HG03280 (cell line): Measurements from ENCODE around the gene OLFML2B.

Experiments
- ATAC-seq: cut with Tn5 transposase; IDR thresholded peaks from one replicate; pipeline ENCODE4 v1.9.1; 2021; ENCODE audit warnings: mild to moderate bottlenecking, moderate library complexity; ENCODE audit not compliant: unreplicated experiment

OLFML2B gene

GRCh38 chr1:161981735-161982506, 41.7 kb downstream of the OLFML2B start:
- ATAC-seq = no peak

GRCh38 chr1:161981126-161981525, 42.5 kb downstream of the OLFML2B start:
- ATAC-seq = no peak

- ATAC-seq = no peak
These were observed 45.5 kb downstream of the OLFML2B start for GRCh38 chr1:161978011-161978790.

- no peak for ATAC-seq
These were observed 49.5 kb downstream of the OLFML2B start for GRCh38 chr1:161973924-161974845.

GRCh38 chr1:161972828-161973227, 50.8 kb downstream of the OLFML2B start:
- ATAC-seq = no peak

GRCh38 chr1:161970633-161971032, 53.0 kb downstream of the OLFML2B start:
- ATAC-seq = no peak

GRCh38 chr1:161970036-161970435, 53.6 kb downstream of the OLFML2B start:
- ATAC-seq = no peak

- ATAC-seq = no peak
These were observed 57.6 kb downstream of the OLFML2B start for GRCh38 chr1:161966067-161966466.

- ATAC-seq = no peak
These were observed 61.4 kb downstream of the OLFML2B start for GRCh38 chr1:161962091-161962887.

GRCh38 chr1:161958425-161958824, 65.2 kb downstream of the OLFML2B start:
- no peak for ATAC-seq

GRCh38 chr1:161956930-161957329, 66.7 kb downstream of the OLFML2B start:
- ATAC-seq = no peak

- ATAC-seq = no peak
These were observed 67.6 kb downstream of the OLFML2B start for GRCh38 chr1:161956097-161956496.

- no peak for ATAC-seq
These were observed 68.1 kb downstream of the OLFML2B start for GRCh38 chr1:161955606-161956005.

- no peak for ATAC-seq
These were observed 69.2 kb downstream of the OLFML2B start for GRCh38 chr1:161954466-161954865.

- no peak for ATAC-seq
These were observed 69.6 kb downstream of the OLFML2B start for GRCh38 chr1:161954050-161954449.

- ATAC-seq = no peak
These were observed 70.3 kb downstream of the OLFML2B start for GRCh38 chr1:161953256-161953920.

- ATAC-seq = no peak
These were observed 71.0 kb downstream of the OLFML2B start for GRCh38 chr1:161952607-161953172.

GRCh38 chr1:161951646-161952045, 72.0 kb downstream of the OLFML2B start:
- no peak for ATAC-seq

GRCh38 chr1:161950377-161950776, 73.3 kb downstream of the OLFML2B start:
- no peak for ATAC-seq
